B cell (primary cell): ENCODE results near the gene ITGB1. TPM values are rescaled to one million over a fixed set of nuclear protein-coding genes. Genes with fewer than 3 reads are reported as not detected.

Experiments used
- ATAC-seq: fragments of 200-7000 bp; cut with Tn5 transposase; one replicate; pipeline ENCODE4 v1.10.0; 2021; ENCODE audit warnings: low read depth, mild to moderate bottlenecking, moderate number of reproducible peaks, moderate library complexity
- CTCF ChIA-PET: fragments of 350-600 bp; sonication (Branson Sonifier 250); formaldehyde crosslinking; loops from one replicate; lab custom pipeline; 2021; ENCODE audit warnings: antibody characterized with exemption, inconsistent platforms; lab: Charles Lee
- POLR2A ChIA-PET: fragments of 350-600 bp; sonication (Branson Sonifier 250); formaldehyde crosslinking; loops from one replicate; lab custom pipeline; 2021; ENCODE audit warnings: antibody characterized with exemption; lab: Charles Lee
- DNase-seq: peaks from one replicate; pipeline ENCODE4 v3.0.0; 2013
- H2AFZ ChIP-seq: 2 replicates; pipeline ENCODE4 v1.6.1; 2012; ENCODE audit warnings: mild to moderate bottlenecking, low read depth, low read length; ENCODE audit not compliant: insufficient read depth, poor library complexity, severe bottlenecking
- H3K27ac ChIP-seq, 2 donors: 1 replicate in 1 of 2; 2 replicates in 1 of 2; pipeline ENCODE4 v1.5.1; 2012 to 2013; ENCODE audit warnings: low read length in 2 of 2, mild to moderate bottlenecking in 2 of 2, moderate library complexity in 1 of 2
- H3K27me3 ChIP-seq, 4 experiments: fragments of 200-600 bp in 1 of 4; sonication (generic) in 1 of 4; replicated peaks in 1 of 4; 1 replicate in 2 of 4; 2 replicates in 2 of 4; pipeline versions ENCODE4 v1.6.1 to v1.7.0; 2013 to 2016; ENCODE audit warnings: low read length in 3 of 4, mild to moderate bottlenecking in 2 of 4, mixed read lengths in 1 of 4, moderate library complexity in 1 of 4; ENCODE audit not compliant: insufficient read depth in 4 of 4, control insufficient read depth in 3 of 4; ENCODE audit errors: control extremely low read depth in 1 of 4
- H3K36me3 ChIP-seq, 2 experiments: replicated peaks in 1 of 2; 1 replicate in 1 of 2; 2 replicates in 1 of 2; pipeline versions ENCODE4 v1.6.1 to v1.7.1; 2013; ENCODE audit warnings: low read length in 1 of 2; ENCODE audit not compliant: insufficient read depth in 2 of 2, control insufficient read depth in 1 of 2; ENCODE audit errors: control extremely low read depth in 1 of 2, extremely low read depth in 1 of 2
- H3K4me1 ChIP-seq, 2 donors: fragments of 200-600 bp in 1 of 2; sonication (generic) in 1 of 2; 1 replicate in 1 of 2; 2 replicates in 1 of 2; pipeline versions ENCODE4 v1.5.1 to v1.6.1; 2013 to 2017; ENCODE audit warnings: low read length in 2 of 2; ENCODE audit not compliant: control insufficient read depth in 2 of 2, insufficient read depth in 2 of 2
- H3K4me2 ChIP-seq: replicated peaks from 2 replicates; pipeline ENCODE3; 2012; ENCODE audit warnings: mild to moderate bottlenecking, low read depth, low read length; ENCODE audit not compliant: poor library complexity, severe bottlenecking
- H3K4me3 ChIP-seq, 5 experiments: fragments of 200-600 bp in 1 of 5; sonication (generic) in 1 of 5; 1 replicate in 3 of 5; 2 replicates in 2 of 5; pipeline versions ENCODE4 v1.5.1 to v1.7.0; 2011 to 2016; ENCODE audit warnings: low read length in 4 of 5, mild to moderate bottlenecking in 4 of 5, low read depth in 2 of 5, control low read depth in 1 of 5, moderate library complexity in 1 of 5; ENCODE audit not compliant: insufficient read depth in 1 of 5; ENCODE audit errors: control extremely low read depth in 1 of 5, extremely low read depth in 1 of 5
- H3K79me2 ChIP-seq: fragments of 200-600 bp; sonication (generic); one replicate; pipeline ENCODE4 v1.6.0; 2016; ENCODE audit warnings: low read length; ENCODE audit not compliant: control insufficient read depth, insufficient read depth
- H3K9ac ChIP-seq: fragments of 200-600 bp; sonication (generic); 2 replicates; pipeline ENCODE4 v1.6.1; 2017; ENCODE audit warnings: mild to moderate bottlenecking, low read length, moderate library complexity
- H3K9me3 ChIP-seq, 3 donors: one replicate each; pipeline versions ENCODE4 v1.6.1 to v1.7.1; 2013; ENCODE audit warnings: low read length in 2 of 3; ENCODE audit not compliant: control insufficient read depth in 2 of 3, insufficient read depth in 1 of 3; ENCODE audit errors: control extremely low read depth in 1 of 3
- H4K20me1 ChIP-seq: 2 replicates; pipeline ENCODE4 v1.6.0; 2012; ENCODE audit warnings: mild to moderate bottlenecking, low read length; ENCODE audit not compliant: insufficient read depth, control insufficient read depth, poor library complexity, severe bottlenecking
- H3K27ac Mint-ChIP-seq: one replicate; pipeline ENCODE4 v1.8.0; 2021; ENCODE audit warnings: mixed read lengths
- H3K27me3 Mint-ChIP-seq: one replicate; pipeline ENCODE4 v1.8.0; 2021; ENCODE audit warnings: mixed read lengths
- H3K4me1 Mint-ChIP-seq: one replicate; pipeline ENCODE4 v1.8.0; 2021; ENCODE audit warnings: mixed read lengths
- H3K4me3 Mint-ChIP-seq: one replicate; pipeline ENCODE4 v1.8.0; 2021; ENCODE audit warnings: mixed read lengths
- H3K9me3 Mint-ChIP-seq: one replicate; pipeline ENCODE4 v1.8.0; 2022; ENCODE audit warnings: mixed read lengths; ENCODE audit not compliant: insufficient read depth
- CTCF ChIP-seq: fragments of 200-600 bp; IDR thresholded peaks from one replicate; pipeline ENCODE4 v1.8.0; 2022; ENCODE audit warnings: antibody characterized with exemption, mild to moderate bottlenecking
- EZH2 ChIP-seq: IDR thresholded peaks from 2 replicates; pipeline ENCODE4 v1.6.1; 2012; ENCODE audit warnings: borderline replicate concordance, low read depth, mild to moderate bottlenecking, moderate library complexity, low read length; ENCODE audit not compliant: insufficient read depth, poor library complexity, severe bottlenecking
- WGBS: methylation state at CpG from one replicate; pipeline ENCODE4 v1.1.5; 2013; ENCODE audit warnings: missing lambda C conversion rate; ENCODE audit not compliant: insufficient coverage; 5-methylcytosine and 5-hydroxymethylcytosine counted together
- intact Hi-C: fragments of 100-400 bp; cut with micrococcal nuclease; formaldehyde crosslinking; loops from one replicate; pipeline ENCODE4 v1.10.0; 2022
- polyA plus RNA-seq: library from polyadenylated mRNA; depleted of rRNA; stranded (reverse); fragments of >200 nt; gene quantifications from 2 replicates; pipeline ENCODE4 v1.2.3, GENCODE V29; 2012
- total RNA-seq, 2 donors: library from RNA; stranded (reverse); fragments of 120-200 nt in 1 of 2; gene quantifications; 1 replicate in 1 of 2; 2 replicates in 1 of 2; pipeline versions ENCODE4 v1.2.3 to v1.2.4, GENCODE V29; 2013 to 2022

Gene ITGB1
- total and polyA plus RNA-seq, 2 donors (not counting 1 experiment from before 2014, with no cell fraction given), result 30.8 to 128 TPM

GRCh38 chr10:32952541-32953276 lies 5.3 kb downstream of the ITGB1 start:
- POLR2A ChIA-PET, result interaction anchor here (0.5 kb wide), 1 partner anchor 28 kb away, joined by 5 read pairs; no protein-coding TSS in a partner anchor
- Histone ChIP-seq H3K36me3 (no peaks in the 10 kb centered on the region), H3K9me3 (no peaks in the 10 kb centered on the region), H3K4me3 (no peak overlapping the region), H3K4me2 (peak overlapping the region; percentile 10), H3K27ac (no peak overlapping the region), H3K4me1 (peaks cover 6 to 14% of the 10 kb centered on the region in 2 donors), H3K79me2 (peaks cover 72% of the 10 kb centered on the region), H3K9ac (no peak overlapping the region), H4K20me1 (peaks cover 12% of the 10 kb centered on the region), H3K27me3 (no peaks in the 10 kb centered on the region), H2AFZ (no peak overlapping the region)
- no CpG with 5 or more reads among the region's 4 CpGs for WGBS
- no peaks in the 10 kb centered on the region for H3K27me3 Mint-ChIP-seq
- H3K4me1 Mint-ChIP-seq, result peaks cover 71% of the 10 kb centered on the region
- no peak overlapping the region for H3K27ac Mint-ChIP-seq
- H3K9me3 Mint-ChIP-seq, result no peaks in the 10 kb centered on the region
- TF ChIP-seq EZH2 (no peak), CTCF (no peak)
- CTCF ChIA-PET, result interaction anchor here (0.8 to 2.0 kb wide), 4 partner anchors 12 to 203 kb away, joined by 3 to 5 read pairs (median 3); no protein-coding TSS in a partner anchor
- intact Hi-C loops, result loop anchor here (10.0 kb wide), 1 partner anchor 142 kb away; no protein-coding TSS in a partner anchor
- ATAC-seq (no peak), DNase-seq (no peak)
- peak overlapping the region; percentile 58 for H3K4me3 Mint-ChIP-seq

- Mint-ChIP-seq H3K9me3 (no peaks in the 10 kb centered on the region), H3K27me3 (no peaks in the 10 kb centered on the region), H3K4me3 (no peak overlapping the region), H3K4me1 (peaks cover 74% of the 10 kb centered on the region), H3K27ac (no peak overlapping the region)
- Histone ChIP-seq H3K27me3 (no peaks in the 10 kb centered on the region), H3K9ac (no peak overlapping the region), H3K9me3 (no peaks in the 10 kb centered on the region), H3K4me2 (no peak overlapping the region), H4K20me1 (peaks cover 12% of the 10 kb centered on the region), H3K4me3 (no peak overlapping the region), H3K4me1 (peaks cover 6 to 14% of the 10 kb centered on the region in 2 donors), H3K36me3 (no peaks in the 10 kb centered on the region), H3K79me2 (peaks cover 73% of the 10 kb centered on the region), H3K27ac (no peak overlapping the region), H2AFZ (no peak overlapping the region)
- no peak for DNase-seq
- TF ChIP-seq EZH2 (no peak), CTCF (no peak)
- CTCF ChIA-PET, result interaction anchor here (0.8 to 2.0 kb wide), 3 partner anchors 11 to 156 kb away, joined by 3 to 5 read pairs (median 3); no protein-coding TSS in a partner anchor
- POLR2A ChIA-PET, result no interaction called here
- ATAC-seq, result no peak
- intact Hi-C loops, result loop anchor here (10.0 kb wide), 1 partner anchor 143 kb away; no protein-coding TSS in a partner anchor
Observed at GRCh38 chr10:32952094-32952493, 5.9 kb downstream of the ITGB1 start.
